GM12873 (cell line): ENCODE results near the gene LIMS2.

Experiments
- CTCF ChIP-seq: IDR thresholded peaks from 2 replicates; pipeline ENCODE4 v1.5.1; 2012; ENCODE audit warnings: low read depth, mild to moderate bottlenecking, moderate library complexity, low read length, control low read depth; ENCODE audit not compliant: insufficient read depth; ENCODE audit errors: missing control alignments

LIMS2 gene

GRCh38 chr2:127700527-127701192 lies 25.3 kb upstream of the LIMS2 start:
- peak; percentile 19 for TF ChIP-seq CTCF

GRCh38 chr2:127698553-127699355 lies 23.4 kb upstream of the LIMS2 start:
- TF ChIP-seq CTCF, result no peak

- TF ChIP-seq CTCF, result no peak
Observed at GRCh38 chr2:127697482-127698180, 22.3 kb upstream of the LIMS2 start.

GRCh38 chr2:127695491-127696472 lies 20.5 kb upstream of the LIMS2 start:
- TF ChIP-seq CTCF, result peak; percentile 38

GRCh38 chr2:127694986-127695385 lies 19.7 kb upstream of the LIMS2 start:
- no peak for TF ChIP-seq CTCF

GRCh38 chr2:127690696-127691095 lies 15.4 kb upstream of the LIMS2 start:
- no peak for TF ChIP-seq CTCF
